ENCODE data around the gene TFR2. TPM values are rescaled to one million over a fixed set of nuclear protein-coding genes. Genes with fewer than 3 reads are reported as not detected.

TFR2 gene
- total and polyA plus RNA-seq, 5 donors from 2014 or later: 1.2 to 8.0 (median 1.5) TPM

- H3K27me3 ChIP-seq (ENCODE audit: control insufficient read depth, insufficient read depth, low read length): no peaks in the 10 kb centered on the region
- Mint-ChIP-seq H3K36me3 (no peaks in the 10 kb centered on the region), H3K9me3 (peaks cover 0 to 2% (median 0%) of the 10 kb centered on the region in 7 donors), H3K27me3 (peaks cover 17% of the 10 kb centered on the region), H3K4me3 (peak overlapping the region; percentile 82 to 93 (median 86)), H3K27ac (peak overlapping the region in 2 of 3 donors; percentile 52 to 88), H3K4me1 (peaks cover 3 to 35% (median 14%) of the 10 kb centered on the region in 4 donors)
- DNase-seq (no peak), ATAC-seq (ENCODE audit: low read depth in 2 of 2) (no peak)
- no peaks in the 10 kb centered on the region for H3K36me3 ChIP-seq (ENCODE audit: control insufficient read depth, insufficient read depth, low read length)
- H3K9me3 ChIP-seq (ENCODE audit: control insufficient read depth in 2 of 2, low read length in 2 of 2): no peaks in the 10 kb centered on the region
- H3K4me3 ChIP-seq (ENCODE audit: low read depth, low read length): peak overlapping the region; percentile 7
- peaks cover 30% of the 10 kb centered on the region for H3K4me1 ChIP-seq (ENCODE audit: control insufficient read depth, insufficient read depth, low read length, poor library complexity, severe bottlenecking)
- H3K27ac ChIP-seq (ENCODE audit: insufficient read depth, low read length, poor library complexity, severe bottlenecking): peak overlapping the region; percentile 63
These were observed 38.2 kb downstream of the TFR2 start for GRCh38 chr7:100602889-100603725.

- DNase-seq (no peak), ATAC-seq (ENCODE audit: low read depth in 2 of 2) (no peak)
- peaks cover 10% of the 10 kb centered on the region for H3K27me3 Mint-ChIP-seq
- no peak overlapping the region for H3K27ac Mint-ChIP-seq
- H3K36me3 ChIP-seq (ENCODE audit: control insufficient read depth, insufficient read depth, low read length): no peaks in the 10 kb centered on the region
- H3K4me3 ChIP-seq (ENCODE audit: low read depth, low read length): no peak overlapping the region
- no peak overlapping the region for H3K27ac ChIP-seq (ENCODE audit: insufficient read depth, low read length, poor library complexity, severe bottlenecking)
- peaks cover 25% of the 10 kb centered on the region for H3K4me1 ChIP-seq (ENCODE audit: control insufficient read depth, insufficient read depth, low read length, poor library complexity, severe bottlenecking)
- no peaks in the 10 kb centered on the region for H3K9me3 ChIP-seq (ENCODE audit: control insufficient read depth in 2 of 2, low read length in 2 of 2)
- H3K4me1 Mint-ChIP-seq: peaks cover 4 to 28% (median 11%) of the 10 kb centered on the region in 4 donors
- H3K27me3 ChIP-seq (ENCODE audit: control insufficient read depth, insufficient read depth, low read length): no peaks in the 10 kb centered on the region
- H3K36me3 Mint-ChIP-seq: no peaks in the 10 kb centered on the region
- H3K4me3 Mint-ChIP-seq: peak overlapping the region in 1 of 4 donors; percentile 51
- H3K9me3 Mint-ChIP-seq: peaks cover 0 to 2% (median 0%) of the 10 kb centered on the region in 7 donors
These were observed 40.7 kb downstream of the TFR2 start for GRCh38 chr7:100600730-100601038.

- peaks cover 0 to 2% (median 0%) of the 10 kb centered on the region in 7 donors for H3K9me3 Mint-ChIP-seq
- DNase-seq: no peak
- peaks cover under 1 to 22% (median 10%) of the 10 kb centered on the region in 4 donors for H3K4me1 Mint-ChIP-seq
- H3K27ac ChIP-seq (ENCODE audit: insufficient read depth, low read length, poor library complexity, severe bottlenecking): no peak overlapping the region
- no peaks in the 10 kb centered on the region for H3K36me3 ChIP-seq (ENCODE audit: control insufficient read depth, insufficient read depth, low read length)
- no peak overlapping the region for H3K27ac Mint-ChIP-seq
- no peak for ATAC-seq (ENCODE audit: low read depth in 2 of 2)
- H3K4me3 ChIP-seq (ENCODE audit: low read depth, low read length): no peak overlapping the region
- H3K27me3 ChIP-seq (ENCODE audit: control insufficient read depth, insufficient read depth, low read length): no peaks in the 10 kb centered on the region
- no peak overlapping the region for H3K4me3 Mint-ChIP-seq
- H3K36me3 Mint-ChIP-seq: no peaks in the 10 kb centered on the region
- no peaks in the 10 kb centered on the region for H3K9me3 ChIP-seq (ENCODE audit: control insufficient read depth in 2 of 2, low read length in 2 of 2)
- peaks cover 7% of the 10 kb centered on the region for H3K27me3 Mint-ChIP-seq
- peaks cover 20% of the 10 kb centered on the region for H3K4me1 ChIP-seq (ENCODE audit: control insufficient read depth, insufficient read depth, low read length, poor library complexity, severe bottlenecking)
These were observed 41.2 kb downstream of the TFR2 start for GRCh38 chr7:100599911-100600729.

DNA sequence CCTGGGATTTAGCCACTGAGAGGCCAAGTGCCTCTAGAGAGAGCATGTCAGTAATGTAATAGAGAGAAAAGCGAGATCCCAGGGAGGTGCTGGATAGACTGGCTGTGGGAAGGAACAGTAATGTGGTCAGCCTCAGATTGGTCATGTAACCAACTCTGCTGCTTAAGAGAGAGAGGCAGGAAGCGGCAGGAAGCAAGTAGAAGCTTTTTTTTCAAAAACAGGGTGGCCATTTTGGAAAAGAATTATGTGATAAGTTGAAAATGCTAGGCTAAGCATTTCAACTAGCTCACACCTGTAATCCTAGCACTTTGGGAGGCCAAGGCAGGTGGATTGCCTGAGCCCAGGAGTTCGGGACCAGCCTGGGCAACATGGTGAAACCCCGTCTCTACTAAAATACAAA, 42.9 kb downstream of the TFR2 start:
- Mint-ChIP-seq H3K4me3 (peak overlapping the region in 1 of 4 donors; percentile 71), H3K36me3 (no peaks in the 10 kb centered on the region), H3K4me1 (peaks cover 0 to 11% (median 6%) of the 10 kb centered on the region in 4 donors), H3K27me3 (peaks cover 11% of the 10 kb centered on the region), H3K27ac (no peak overlapping the region), H3K9me3 (peaks cover 0 to 2% (median 0%) of the 10 kb centered on the region in 7 donors)
- ATAC-seq (ENCODE audit: low read depth in 2 of 2): no peak
- H3K4me1 ChIP-seq (ENCODE audit: control insufficient read depth, insufficient read depth, low read length, poor library complexity, severe bottlenecking): peaks cover 4% of the 10 kb centered on the region
- H3K4me3 ChIP-seq (ENCODE audit: low read depth, low read length): no peak overlapping the region
- DNase-seq: no peak
- no peak overlapping the region for H3K27ac ChIP-seq (ENCODE audit: insufficient read depth, low read length, poor library complexity, severe bottlenecking)
- H3K27me3 ChIP-seq (ENCODE audit: control insufficient read depth, insufficient read depth, low read length): no peaks in the 10 kb centered on the region
- H3K36me3 ChIP-seq (ENCODE audit: control insufficient read depth, insufficient read depth, low read length): no peaks in the 10 kb centered on the region
- H3K9me3 ChIP-seq (ENCODE audit: control insufficient read depth in 2 of 2, low read length in 2 of 2): no peaks in the 10 kb centered on the region

DNA sequence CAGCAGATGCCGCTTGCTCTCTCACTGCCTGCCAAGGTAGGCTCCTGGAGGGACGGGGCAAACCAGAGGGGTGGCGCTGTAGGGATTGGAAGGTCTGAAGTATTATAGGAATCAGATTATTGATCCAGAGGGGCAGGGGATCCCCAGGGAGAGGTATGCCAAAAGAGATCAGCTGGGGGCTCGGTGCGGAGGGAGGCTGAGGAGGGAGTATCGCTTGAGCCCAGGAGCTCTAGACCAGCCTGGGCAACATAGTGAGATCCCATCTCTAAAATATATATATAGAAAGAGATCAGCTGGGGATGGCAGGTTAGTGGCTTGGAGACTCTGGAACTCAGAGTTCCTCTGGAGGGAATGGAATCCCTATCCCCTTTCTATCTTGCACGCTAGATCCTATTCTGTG, 46.2 kb downstream of the TFR2 start:
- no peak overlapping the region for H3K4me3 Mint-ChIP-seq
- H3K36me3 Mint-ChIP-seq: no peaks in the 10 kb centered on the region
- H3K27me3 ChIP-seq (ENCODE audit: control insufficient read depth, insufficient read depth, low read length): no peaks in the 10 kb centered on the region
- no peaks in the 10 kb centered on the region for H3K9me3 Mint-ChIP-seq
- peaks cover 0 to 6% (median 5%) of the 10 kb centered on the region in 4 donors for H3K4me1 Mint-ChIP-seq
- no peaks in the 10 kb centered on the region for H3K36me3 ChIP-seq (ENCODE audit: control insufficient read depth, insufficient read depth, low read length)
- no peak overlapping the region for H3K27ac ChIP-seq (ENCODE audit: insufficient read depth, low read length, poor library complexity, severe bottlenecking)
- peaks cover 14% of the 10 kb centered on the region for H3K27me3 Mint-ChIP-seq
- no peaks in the 10 kb centered on the region for H3K9me3 ChIP-seq (ENCODE audit: control insufficient read depth in 2 of 2, low read length in 2 of 2)
- H3K27ac Mint-ChIP-seq: no peak overlapping the region
- DNase-seq (no peak), ATAC-seq (ENCODE audit: low read depth in 2 of 2) (no peak)
- no peaks in the 10 kb centered on the region for H3K4me1 ChIP-seq (ENCODE audit: control insufficient read depth, insufficient read depth, low read length, poor library complexity, severe bottlenecking)
- H3K4me3 ChIP-seq (ENCODE audit: low read depth, low read length): no peak overlapping the region

GRCh38 chr7:100591596-100591995, 49.8 kb downstream of the TFR2 start:
- H3K4me3 Mint-ChIP-seq: no peak overlapping the region
- Histone ChIP-seq H3K36me3 (ENCODE audit: control insufficient read depth, insufficient read depth, low read length) (no peaks in the 10 kb centered on the region), H3K4me1 (ENCODE audit: control insufficient read depth, insufficient read depth, low read length, poor library complexity, severe bottlenecking) (peaks cover 8% of the 10 kb centered on the region), H3K27ac (ENCODE audit: insufficient read depth, low read length, poor library complexity, severe bottlenecking) (no peak overlapping the region), H3K4me3 (ENCODE audit: low read depth, low read length) (no peak overlapping the region), H3K27me3 (ENCODE audit: control insufficient read depth, insufficient read depth, low read length) (no peaks in the 10 kb centered on the region), H3K9me3 (ENCODE audit: control insufficient read depth in 2 of 2, low read length in 2 of 2) (no peaks in the 10 kb centered on the region)
- H3K27ac Mint-ChIP-seq: no peak overlapping the region
- H3K27me3 Mint-ChIP-seq: peaks cover 14% of the 10 kb centered on the region
- no peaks in the 10 kb centered on the region for H3K9me3 Mint-ChIP-seq
- no peak for ATAC-seq (ENCODE audit: low read depth in 2 of 2)
- peaks cover 0 to 11% (median 2%) of the 10 kb centered on the region in 4 donors for H3K4me1 Mint-ChIP-seq
- H3K36me3 Mint-ChIP-seq: no peaks in the 10 kb centered on the region
- no peak for DNase-seq

DNA sequence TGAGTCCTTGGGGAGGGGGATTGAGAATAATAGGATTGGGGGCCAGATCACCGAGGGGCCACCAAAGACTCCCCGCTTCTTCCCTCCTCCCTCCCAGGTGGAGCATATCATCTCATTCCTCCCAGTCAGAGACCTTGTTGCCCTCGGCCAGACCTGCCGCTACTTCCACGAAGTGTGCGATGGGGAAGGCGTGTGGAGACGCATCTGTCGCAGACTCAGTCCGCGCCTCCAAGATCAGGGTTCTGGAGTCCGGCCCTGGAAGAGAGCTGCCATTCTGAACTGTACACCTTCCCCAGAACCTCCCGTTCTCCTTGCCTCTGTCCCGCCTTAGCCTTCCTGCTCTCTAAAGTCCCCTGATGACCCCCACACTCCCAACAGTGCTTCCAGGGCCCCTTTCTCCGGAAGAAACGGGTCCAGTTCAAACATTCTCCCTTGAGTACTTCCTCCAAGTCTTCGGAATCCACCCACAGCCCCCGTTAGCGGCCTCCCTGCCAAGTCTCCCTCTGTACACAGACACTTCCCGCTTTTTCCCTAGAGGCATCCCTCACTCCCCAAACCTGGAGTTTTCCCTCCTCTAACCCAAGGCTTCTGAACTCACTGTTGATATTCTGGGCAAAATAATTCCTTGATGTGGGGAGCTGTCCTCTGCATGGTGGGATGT, 51.1 kb downstream of the TFR2 start:
- Mint-ChIP-seq H3K4me3 (no peak overlapping the region), H3K4me1 (peaks cover 0 to 14% (median 3%) of the 10 kb centered on the region in 4 donors)

More for the DNA sequence above, 51.1 kb downstream of the TFR2 start:
- Histone ChIP-seq H3K36me3 (ENCODE audit: control insufficient read depth, insufficient read depth, low read length) (no peaks in the 10 kb centered on the region), H3K27me3 (ENCODE audit: control insufficient read depth, insufficient read depth, low read length) (no peaks in the 10 kb centered on the region), H3K4me1 (ENCODE audit: control insufficient read depth, insufficient read depth, low read length, poor library complexity, severe bottlenecking) (peaks cover 12% of the 10 kb centered on the region), H3K27ac (ENCODE audit: insufficient read depth, low read length, poor library complexity, severe bottlenecking) (no peak overlapping the region), H3K4me3 (ENCODE audit: low read depth, low read length) (no peak overlapping the region), H3K9me3 (ENCODE audit: control insufficient read depth in 2 of 2, low read length in 2 of 2) (no peaks in the 10 kb centered on the region)
- no peak overlapping the region for H3K27ac Mint-ChIP-seq
- ATAC-seq (ENCODE audit: low read depth in 2 of 2): no peak
- H3K9me3 Mint-ChIP-seq: no peaks in the 10 kb centered on the region
- no peaks in the 10 kb centered on the region for H3K36me3 Mint-ChIP-seq
- H3K27me3 Mint-ChIP-seq: peaks cover 10% of the 10 kb centered on the region
- DNase-seq: no peak
